ENCODE results near the gene IL13. TPM values are rescaled to one million over a fixed set of nuclear protein-coding genes. Genes with fewer than 3 reads are reported as not detected.
"Not testable (repeated sequence)": the region's sequence is repeated elsewhere in the genome, so short reads cannot be mapped to it uniquely, and the experiment has no call there.

Gene IL13
- total RNA-seq, 1 donor from 2014 or later, result not detected

DNA sequence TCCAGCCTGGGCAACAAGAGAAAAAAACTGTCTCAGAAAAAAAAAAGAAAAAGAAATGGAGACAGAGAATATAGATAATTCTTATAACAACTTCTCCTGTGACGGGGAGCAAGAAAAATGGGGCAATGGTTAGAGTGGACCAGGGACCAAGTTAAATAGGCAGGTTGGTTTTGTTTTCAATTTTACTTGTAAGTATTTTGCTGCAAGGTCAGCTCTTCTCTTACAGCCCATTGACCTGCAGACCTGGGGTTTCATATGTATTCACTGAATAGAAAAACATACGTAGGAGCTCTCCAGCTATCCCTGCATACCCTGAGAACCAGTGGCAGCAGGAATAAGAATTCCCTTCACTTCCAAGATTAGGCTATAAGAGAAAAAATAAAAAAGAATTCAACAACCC, 29.2 kb upstream of the IL13 start:
- no peak overlapping the region for H3K9ac ChIP-seq
- Mint-ChIP-seq H3K27me3 (ENCODE audit: insufficient read depth, low read depth) (no peaks in the 10 kb centered on the region), H3K36me3 (no peaks in the 10 kb centered on the region), H3K9me3 (no peaks in the 10 kb centered on the region), H3K27ac (no peak overlapping the region), H3K4me3 (no peak overlapping the region), H3K4me1 (no peaks in the 10 kb centered on the region)
- TF ChIP-seq EZH2phosphoT487 (IDR thresholded peaks at IDR 0.05) (no peak), CTCF (IDR thresholded peaks at IDR 0.05) (no peak), EZH2 (IDR thresholded peaks at IDR 0.05) (no peak)
- no peaks in the 10 kb centered on the region for H4K20me1 ChIP-seq (ENCODE audit: low read depth)
- H3K27ac ChIP-seq, result no peak overlapping the region
- no peaks in the 10 kb centered on the region for H3F3A ChIP-seq (ENCODE audit: low read depth)
- H3K4me3 ChIP-seq, result no peak overlapping the region
- H3K4me1 ChIP-seq, result no peaks in the 10 kb centered on the region
- no peak for DNase-seq (ENCODE audit: low spot score)
- no peaks in the 10 kb centered on the region for H3K9me3 ChIP-seq (ENCODE audit: low read depth)
- no peaks in the 10 kb centered on the region for H3K27me3 ChIP-seq
- no peaks in the 10 kb centered on the region for H3K79me2 ChIP-seq (ENCODE audit: low read depth)
- no peak overlapping the region for H3K4me2 ChIP-seq
- no peaks in the 10 kb centered on the region for H3K36me3 ChIP-seq
- H2AFZ ChIP-seq (replicated peaks), result no peak overlapping the region

- Mint-ChIP-seq H3K36me3 (no peaks in the 10 kb centered on the region), H3K27me3 (ENCODE audit: insufficient read depth, low read depth) (no peaks in the 10 kb centered on the region), H3K4me3 (no peak overlapping the region), H3K9me3 (no peaks in the 10 kb centered on the region), H3K27ac (no peak overlapping the region), H3K4me1 (no peaks in the 10 kb centered on the region)
- no peak for TF ChIP-seq EZH2phosphoT487 (IDR thresholded peaks at IDR 0.05)
- Histone ChIP-seq H3K4me3 (no peak overlapping the region), H3K27me3 (no peaks in the 10 kb centered on the region), H3F3A (ENCODE audit: low read depth) (no peaks in the 10 kb centered on the region), H3K79me2 (ENCODE audit: low read depth) (no peaks in the 10 kb centered on the region), H3K9ac (no peak overlapping the region), H3K9me3 (ENCODE audit: low read depth) (no peaks in the 10 kb centered on the region), H3K27ac (no peak overlapping the region), H2AFZ (replicated peaks) (no peak overlapping the region), H3K36me3 (no peaks in the 10 kb centered on the region), H3K4me1 (no peaks in the 10 kb centered on the region), H3K4me2 (no peak overlapping the region), H4K20me1 (ENCODE audit: low read depth) (no peaks in the 10 kb centered on the region)
- DNase-seq (ENCODE audit: low spot score), result no peak
Measured at GRCh38 chr5:132629230-132629944, 28.6 kb upstream of the IL13 start.

GRCh38 chr5:132633587-132633986, 24.4 kb upstream of the IL13 start:
- not testable (repeated sequence) for H3K4me1 ChIP-seq; DNase-seq (ENCODE audit: low spot score); H3K36me3 ChIP-seq; H3K27me3 ChIP-seq; H3K27ac ChIP-seq; H3K27ac Mint-ChIP-seq; H3K9ac ChIP-seq; H3K4me3 ChIP-seq; H3K4me2 ChIP-seq; H2AFZ ChIP-seq (replicated peaks); H3F3A ChIP-seq (ENCODE audit: low read depth); H3K9me3 ChIP-seq (ENCODE audit: low read depth); H3K79me2 ChIP-seq (ENCODE audit: low read depth); H3K4me1 Mint-ChIP-seq; H3K9me3 Mint-ChIP-seq; H3K4me3 Mint-ChIP-seq; H3K27me3 Mint-ChIP-seq (ENCODE audit: insufficient read depth, low read depth); H3K36me3 Mint-ChIP-seq; H4K20me1 ChIP-seq (ENCODE audit: low read depth)

DNA sequence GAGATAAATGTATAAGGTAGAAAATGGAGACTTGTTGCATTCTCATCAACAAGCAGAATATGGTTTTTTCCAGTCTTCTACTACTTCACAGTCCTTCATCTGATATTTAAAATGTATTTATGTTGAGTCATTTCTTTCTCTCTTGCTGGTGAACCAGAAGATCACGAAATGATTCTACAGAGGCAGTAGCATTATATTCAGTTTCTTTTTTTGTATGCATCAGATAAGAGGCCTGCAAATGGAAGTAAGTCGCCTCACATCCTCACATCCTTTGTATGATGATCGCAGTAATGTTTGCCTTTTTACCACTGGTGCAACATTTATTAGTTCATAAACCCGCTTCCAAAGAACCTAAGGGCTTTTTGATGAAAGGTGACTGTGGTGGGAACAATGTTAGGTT, 22.1 kb upstream of the IL13 start:
- Histone ChIP-seq H3K27me3 (no peaks in the 10 kb centered on the region), H3K9me3 (ENCODE audit: low read depth) (no peaks in the 10 kb centered on the region), H2AFZ (replicated peaks) (no peak overlapping the region), H3K4me2 (no peak overlapping the region), H3K9ac (no peak overlapping the region), H3F3A (ENCODE audit: low read depth) (no peaks in the 10 kb centered on the region), H3K79me2 (ENCODE audit: low read depth) (no peaks in the 10 kb centered on the region), H3K36me3 (no peaks in the 10 kb centered on the region), H4K20me1 (ENCODE audit: low read depth) (no peaks in the 10 kb centered on the region), H3K27ac (no peak overlapping the region), H3K4me1 (no peaks in the 10 kb centered on the region), H3K4me3 (no peak overlapping the region)
- TF ChIP-seq EZH2 (IDR thresholded peaks at IDR 0.05) (no peak), CTCF (IDR thresholded peaks at IDR 0.05) (no peak), EZH2phosphoT487 (IDR thresholded peaks at IDR 0.05) (no peak)
- Mint-ChIP-seq H3K4me1 (no peaks in the 10 kb centered on the region), H3K9me3 (no peaks in the 10 kb centered on the region), H3K27ac (no peak overlapping the region), H3K36me3 (peaks cover 4% of the 10 kb centered on the region), H3K27me3 (ENCODE audit: insufficient read depth, low read depth) (no peaks in the 10 kb centered on the region), H3K4me3 (no peak overlapping the region)
- no peak for DNase-seq (ENCODE audit: low spot score)

Data from neural progenitor cell (in vitro differentiated cells).